Endodermal cell (in vitro differentiated cells): ENCODE data around the gene C9orf57. TPM values are rescaled to one million over a fixed set of nuclear protein-coding genes. Genes with fewer than 3 reads are reported as not detected.
"Not testable (repeated sequence)": the region's sequence is repeated elsewhere in the genome, so short reads cannot be mapped to it uniquely, and the experiment has no call there.

Experiments used
- DNase-seq: peaks from one replicate; pipeline ENCODE4 v3.0.0-alpha.2; 2017
- H3K27ac ChIP-seq: 2 replicates; pipeline ENCODE4 v1.5.1; 2013; ENCODE audit warnings: mild to moderate bottlenecking, low read depth, low read length, moderate library complexity
- H3K27me3 ChIP-seq: 2 replicates; pipeline ENCODE4 v1.6.1; 2013; ENCODE audit warnings: mild to moderate bottlenecking, low read length, moderate library complexity; ENCODE audit not compliant: insufficient read depth, control insufficient read depth, poor library complexity, severe bottlenecking
- H3K36me3 ChIP-seq: 2 replicates; pipeline ENCODE4 v1.7.0; 2013; ENCODE audit warnings: mild to moderate bottlenecking, low read length, moderate library complexity; ENCODE audit not compliant: control insufficient read depth, insufficient read depth
- H3K4me1 ChIP-seq: one replicate; pipeline ENCODE4 v1.7.0; 2013; ENCODE audit warnings: low read length; ENCODE audit not compliant: control insufficient read depth, insufficient read depth
- H3K4me3 ChIP-seq: 2 replicates; pipeline ENCODE4 v1.5.1; 2013; ENCODE audit warnings: mild to moderate bottlenecking, low read length, moderate library complexity
- H3K9ac ChIP-seq: 2 replicates; pipeline ENCODE4 v1.6.1; 2013; ENCODE audit warnings: mild to moderate bottlenecking, low read length, moderate library complexity; ENCODE audit not compliant: poor library complexity, severe bottlenecking; ENCODE audit errors: extremely low read depth
- H3K9me3 ChIP-seq: 2 replicates; pipeline ENCODE4 v1.6.1; 2013; ENCODE audit warnings: mild to moderate bottlenecking, low read length, moderate library complexity; ENCODE audit not compliant: control insufficient read depth
- H3K27ac Mint-ChIP-seq: 2 replicates; pipeline ENCODE4 v1.8.0; 2020; ENCODE audit warnings: mixed read lengths
- H3K27me3 Mint-ChIP-seq: 2 replicates; pipeline ENCODE4 v1.8.0; 2021; ENCODE audit warnings: mild to moderate bottlenecking, mixed read lengths; ENCODE audit not compliant: insufficient read depth
- H3K36me3 Mint-ChIP-seq: 2 replicates; pipeline ENCODE4 v1.8.0; 2020; ENCODE audit warnings: low read depth, mixed read lengths
- H3K4me1 Mint-ChIP-seq: 2 replicates; pipeline ENCODE4 v1.8.0; 2020; ENCODE audit warnings: mixed read lengths
- H3K4me3 Mint-ChIP-seq: 2 replicates; pipeline ENCODE4 v1.8.0; 2020; ENCODE audit warnings: mild to moderate bottlenecking, moderate library complexity, mixed read lengths
- H3K9me3 Mint-ChIP-seq: 2 replicates; pipeline ENCODE4 v1.8.0; 2020; ENCODE audit warnings: mild to moderate bottlenecking, mixed read lengths
- WGBS, 2 experiments: methylation state at CpG; one replicate each; pipeline versions ENCODE4 v1.1.5 to v1.1.7; 2013; ENCODE audit warnings: missing lambda C conversion rate in 2 of 2, mixed read lengths in 1 of 2; ENCODE audit not compliant: insufficient coverage in 1 of 2, insufficient read length in 1 of 2; 5-methylcytosine and 5-hydroxymethylcytosine counted together
- long read RNA-seq, 4 experiments: library from polyadenylated mRNA in 2 of 4; library from RNA in 1 of 4; library from capped mRNA in 1 of 4; stranded (forward) in 3 of 4; unstranded in 1 of 4; transcript quantifications; one replicate each; pipeline ENCODE4 v2.0.0, GENCODE V29; 2020 to 2021; ENCODE audit warnings: inconsistent platforms in 1 of 4
- polyA plus RNA-seq, 2 experiments: library from polyadenylated mRNA; stranded (reverse); fragments of 50-300 nt; gene quantifications; one replicate each; pipeline ENCODE4 v1.2.3, GENCODE V29; 2013
- total RNA-seq, 2 donors: library from RNA; stranded (reverse); fragmentation: NEBNext Ultra II Directional in 1 of 2; extraction: Animal tissue kit (Norgen Biotek cat#: 25700) in 1 of 2; gene quantifications; 2 replicates in 1 of 2; 3 replicates in 1 of 2; pipeline ENCODE4 v1.2.1, GENCODE V29; 2021
- TF ChIP-seq, protein P1 (sequence below): fragments of 200-600 bp; sonication (generic); conservative IDR thresholded peaks from 2 replicates; pipeline ENCODE4 v1.5.0; 2021; ENCODE audit warnings: antibody characterized with exemption, mild to moderate bottlenecking

C9orf57 gene
- not detected for total RNA-seq
- polyA plus RNA-seq (2013, experiment 1 of 2): not detected
- not detected for polyA plus RNA-seq (2013, experiment 2 of 2)
- long read RNA-seq, experiment 1: 0 reads
- long read RNA-seq, experiment 2, partial matches to known transcripts: 0 of 1 reads
- long read RNA-seq, experiment 2, other reads (novel, unspliced or antisense): 1 of 1 reads
- long read RNA-seq, experiment 3: 0 reads
- long read RNA-seq, experiment 4: 0 reads

DNA sequence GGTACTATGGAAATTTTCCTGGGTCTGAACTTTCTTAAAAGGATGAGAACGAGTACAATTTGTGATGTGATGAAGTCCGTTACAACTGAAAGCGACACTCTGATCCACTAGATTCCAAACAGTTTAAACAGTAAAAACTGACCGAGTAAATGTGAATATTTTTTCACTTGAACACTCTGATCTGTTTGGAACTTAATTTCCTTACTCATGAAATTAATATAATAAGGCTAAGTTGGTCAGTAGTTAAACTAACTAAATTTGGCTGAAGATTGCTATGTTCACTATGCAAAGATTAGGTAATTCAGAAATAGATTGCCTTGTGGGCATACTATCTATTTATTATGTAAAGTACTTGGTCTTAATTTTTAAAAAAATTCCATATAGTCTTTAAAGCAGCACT is at the start of gene C9orf57:
Gene C9orf57, minus strand, starts transcription at position 101 of the 400 bp plus-strand sequence. CDS start 1,282 bp downstream, outside the sequence.
- Mint-ChIP-seq H3K4me1 (peaks cover 2% of the 10 kb centered on the region), H3K9me3 (no peaks in the 10 kb centered on the region), H3K36me3 (no peaks in the 10 kb centered on the region), H3K27ac (no peak within 1 kb of the TSS), H3K27me3 (no peaks in the 10 kb centered on the region), H3K4me3 (no peak within 1 kb of the TSS)
- no peak for DNase-seq
- Histone ChIP-seq H3K27ac (no peak within 1 kb of the TSS), H3K9me3 (no peaks in the 10 kb centered on the region), H3K4me3 (no peak within 1 kb of the TSS), H3K27me3 (no peaks in the 10 kb centered on the region), H3K4me1 (no peaks in the 10 kb centered on the region), H3K36me3 (no peaks in the 10 kb centered on the region), H3K9ac (no peak within 1 kb of the TSS)
- WGBS, 2 experiments: 96% methylated on average over 4 of the region's 4 CpGs
- TF ChIP-seq, protein P1, sequence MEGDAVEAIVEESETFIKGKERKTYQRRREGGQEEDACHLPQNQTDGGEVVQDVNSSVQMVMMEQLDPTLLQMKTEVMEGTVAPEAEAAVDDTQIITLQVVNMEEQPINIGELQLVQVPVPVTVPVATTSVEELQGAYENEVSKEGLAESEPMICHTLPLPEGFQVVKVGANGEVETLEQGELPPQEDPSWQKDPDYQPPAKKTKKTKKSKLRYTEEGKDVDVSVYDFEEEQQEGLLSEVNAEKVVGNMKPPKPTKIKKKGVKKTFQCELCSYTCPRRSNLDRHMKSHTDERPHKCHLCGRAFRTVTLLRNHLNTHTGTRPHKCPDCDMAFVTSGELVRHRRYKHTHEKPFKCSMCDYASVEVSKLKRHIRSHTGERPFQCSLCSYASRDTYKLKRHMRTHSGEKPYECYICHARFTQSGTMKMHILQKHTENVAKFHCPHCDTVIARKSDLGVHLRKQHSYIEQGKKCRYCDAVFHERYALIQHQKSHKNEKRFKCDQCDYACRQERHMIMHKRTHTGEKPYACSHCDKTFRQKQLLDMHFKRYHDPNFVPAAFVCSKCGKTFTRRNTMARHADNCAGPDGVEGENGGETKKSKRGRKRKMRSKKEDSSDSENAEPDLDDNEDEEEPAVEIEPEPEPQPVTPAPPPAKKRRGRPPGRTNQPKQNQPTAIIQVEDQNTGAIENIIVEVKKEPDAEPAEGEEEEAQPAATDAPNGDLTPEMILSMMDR: no peak

DNA sequence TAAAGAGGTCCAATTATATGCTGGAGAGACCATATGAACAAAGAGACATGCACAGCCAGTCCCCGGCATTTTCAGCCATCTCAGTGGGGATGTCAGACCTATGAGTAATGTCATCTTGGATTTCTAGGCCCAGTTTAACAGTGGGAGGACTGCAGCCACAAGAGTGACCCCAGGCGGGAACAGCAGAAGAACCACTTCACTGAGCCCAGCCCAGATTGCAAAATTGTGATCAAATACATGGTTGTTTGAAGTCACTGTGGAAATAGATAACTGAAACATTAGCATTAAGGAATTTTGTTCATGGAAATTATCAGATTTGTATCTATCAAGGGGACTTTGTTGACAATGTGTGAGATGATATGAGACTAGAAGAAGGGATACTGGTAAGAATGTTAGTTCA is 42.1 kb upstream of the C9orf57 start:
- H3K27me3 ChIP-seq: no peaks in the 10 kb centered on the region
- TF ChIP-seq, protein P1: no peak
- no peaks in the 10 kb centered on the region for H3K4me1 ChIP-seq
- Mint-ChIP-seq H3K4me1 (no peaks in the 10 kb centered on the region), H3K36me3 (no peaks in the 10 kb centered on the region), H3K9me3 (peaks cover 10% of the 10 kb centered on the region), H3K27ac (no peak overlapping the region), H3K4me3 (no peak overlapping the region), H3K27me3 (peaks cover 3% of the 10 kb centered on the region)
- H3K36me3 ChIP-seq: no peaks in the 10 kb centered on the region
- 83% methylated on average over 1 to 2 of the region's 2 CpGs for WGBS, 2 experiments
- H3K27ac ChIP-seq: no peak overlapping the region
- no peak overlapping the region for H3K4me3 ChIP-seq
- no peaks in the 10 kb centered on the region for H3K9me3 ChIP-seq
- DNase-seq: no peak
- no peak overlapping the region for H3K9ac ChIP-seq

- not testable (repeated sequence) for H3K9me3 ChIP-seq, H3K4me1 Mint-ChIP-seq, H3K36me3 Mint-ChIP-seq, H3K27ac ChIP-seq, H3K4me3 ChIP-seq, H3K9ac ChIP-seq, H3K4me1 ChIP-seq, H3K4me3 Mint-ChIP-seq, H3K27me3 ChIP-seq, H3K9me3 Mint-ChIP-seq, DNase-seq, H3K36me3 ChIP-seq, H3K27ac Mint-ChIP-seq, H3K27me3 Mint-ChIP-seq
- 60 to 75% methylated on average over 2 to 3 of the region's 3 CpGs for WGBS, 2 experiments
These were observed 35.1 kb upstream of the C9orf57 start for GRCh38 chr9:72095520-72095919.

- H3K4me1 ChIP-seq: no peaks in the 10 kb centered on the region
- Mint-ChIP-seq H3K9me3 (no peaks in the 10 kb centered on the region), H3K4me3 (no peak overlapping the region), H3K27me3 (peaks cover 2% of the 10 kb centered on the region), H3K4me1 (no peaks in the 10 kb centered on the region), H3K27ac (no peak overlapping the region), H3K36me3 (no peaks in the 10 kb centered on the region)
- no peak overlapping the region for H3K9ac ChIP-seq
- no peaks in the 10 kb centered on the region for H3K36me3 ChIP-seq
- no peak for DNase-seq
- no peak overlapping the region for H3K27ac ChIP-seq
- H3K27me3 ChIP-seq: no peaks in the 10 kb centered on the region
- TF ChIP-seq, protein P1: no peak
- no peaks in the 10 kb centered on the region for H3K9me3 ChIP-seq
- 81 to 93% methylated on average over 5 to 6 of the region's 6 CpGs for WGBS, 2 experiments
- H3K4me3 ChIP-seq: no peak overlapping the region
These were observed 32.4 kb upstream of the C9orf57 start for GRCh38 chr9:72092820-72093219.
